Tibial nerve (tissue), 4 donors: ENCODE results near the gene SRBD1.

Experiments
- EP300 ChIP-seq, 2 donors: sonication (generic); formaldehyde crosslinking; IDR thresholded peaks; one replicate each; pipeline ENCODE4 v1.6.1; 2017; ENCODE audit warnings: antibody characterized with exemption in 2 of 2, mild to moderate bottlenecking in 1 of 2
- TF ChIP-seq, protein P1 (sequence below), 5 experiments: fragments of 200-600 bp in 3 of 5; fragments of 450-650 bp in 2 of 5; sonication (generic) in 3 of 5; IDR thresholded peaks; one replicate each; pipeline ENCODE4 v1.5.1; 2016 to 2019; ENCODE audit warnings: antibody characterized with exemption in 5 of 5, mild to moderate bottlenecking in 3 of 5, moderate library complexity in 2 of 5

DNA sequence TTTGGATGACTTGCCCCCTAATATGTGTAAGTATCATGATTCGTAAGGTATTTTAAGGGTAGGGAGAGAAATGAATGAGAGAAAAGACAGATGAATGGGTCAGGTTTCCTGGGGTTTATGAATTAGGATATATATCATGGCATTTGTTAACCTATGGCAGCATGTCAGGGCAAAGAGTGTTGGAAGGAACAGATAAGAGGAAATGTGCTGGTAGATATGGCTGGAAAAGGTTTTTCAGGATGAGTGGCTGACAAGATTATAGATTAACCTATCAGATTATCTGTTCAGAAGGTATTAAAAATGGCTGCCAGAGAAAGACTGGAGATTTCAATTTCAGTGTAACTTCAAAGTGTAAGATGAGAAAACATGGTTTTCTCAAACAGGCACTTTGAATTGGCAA is 67.8 kb downstream of the SRBD1 start:
- TF ChIP-seq, protein P1, sequence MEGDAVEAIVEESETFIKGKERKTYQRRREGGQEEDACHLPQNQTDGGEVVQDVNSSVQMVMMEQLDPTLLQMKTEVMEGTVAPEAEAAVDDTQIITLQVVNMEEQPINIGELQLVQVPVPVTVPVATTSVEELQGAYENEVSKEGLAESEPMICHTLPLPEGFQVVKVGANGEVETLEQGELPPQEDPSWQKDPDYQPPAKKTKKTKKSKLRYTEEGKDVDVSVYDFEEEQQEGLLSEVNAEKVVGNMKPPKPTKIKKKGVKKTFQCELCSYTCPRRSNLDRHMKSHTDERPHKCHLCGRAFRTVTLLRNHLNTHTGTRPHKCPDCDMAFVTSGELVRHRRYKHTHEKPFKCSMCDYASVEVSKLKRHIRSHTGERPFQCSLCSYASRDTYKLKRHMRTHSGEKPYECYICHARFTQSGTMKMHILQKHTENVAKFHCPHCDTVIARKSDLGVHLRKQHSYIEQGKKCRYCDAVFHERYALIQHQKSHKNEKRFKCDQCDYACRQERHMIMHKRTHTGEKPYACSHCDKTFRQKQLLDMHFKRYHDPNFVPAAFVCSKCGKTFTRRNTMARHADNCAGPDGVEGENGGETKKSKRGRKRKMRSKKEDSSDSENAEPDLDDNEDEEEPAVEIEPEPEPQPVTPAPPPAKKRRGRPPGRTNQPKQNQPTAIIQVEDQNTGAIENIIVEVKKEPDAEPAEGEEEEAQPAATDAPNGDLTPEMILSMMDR (IDR thresholded peaks at IDR 0.05) = no peak
- TF ChIP-seq EP300 (IDR thresholded peaks at IDR 0.05) = no peak
